Head of caudate nucleus (tissue), 42 donors: ENCODE results near the gene IFNL1.
A peak's percentile ranks its signal among the peaks of the same experiment; 100 is the strongest.
"Not testable (repeated sequence)": the region's sequence is repeated elsewhere in the genome, so short reads cannot be mapped to it uniquely, and the experiment has no call there.

Experiments used
- DNase-seq, 42 donors: peaks; one replicate each; pipeline versions ENCODE4 v3.0.0 to v3.0.0-alpha.2; 2020 to 2021; ENCODE audit warnings: mixed read lengths in 7 of 42
- intact Hi-C: fragments of 100-400 bp; cut with DNase I; formaldehyde crosslinking; loops from one replicate; pipeline ENCODE4 v1.15.0; 2022

The IFNL1 gene

DNA sequence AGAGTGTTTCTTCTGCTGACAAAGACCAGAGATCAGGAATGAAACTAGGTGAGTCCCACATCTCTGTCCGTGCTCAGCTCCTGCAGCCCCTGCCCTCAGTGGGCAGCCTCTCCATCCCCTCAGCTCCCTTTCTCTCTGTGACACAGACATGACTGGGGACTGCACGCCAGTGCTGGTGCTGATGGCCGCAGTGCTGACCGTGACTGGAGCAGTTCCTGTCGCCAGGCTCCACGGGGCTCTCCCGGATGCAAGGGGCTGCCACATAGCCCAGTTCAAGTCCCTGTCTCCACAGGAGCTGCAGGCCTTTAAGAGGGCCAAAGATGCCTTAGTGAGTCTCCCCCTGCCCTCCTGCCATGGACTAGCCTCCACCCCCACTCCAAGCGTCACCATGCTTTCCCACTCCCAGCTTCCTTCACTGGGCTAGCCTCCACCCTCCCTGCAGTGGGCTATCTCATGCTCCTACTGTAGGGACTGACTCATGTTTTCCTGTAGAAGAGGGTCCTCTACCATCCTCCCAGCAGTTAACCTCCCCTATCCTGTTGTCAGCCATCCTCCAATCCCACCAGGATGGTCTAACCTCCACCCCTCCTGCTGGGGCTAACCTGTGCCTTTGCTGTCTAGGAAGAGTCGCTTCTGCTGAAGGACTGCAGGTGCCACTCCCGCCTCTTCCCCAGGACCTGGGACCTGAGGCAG, 27.5 kb upstream of the IFNL1 start:
- intact Hi-C loops = not testable (repeated sequence)
- DNase-seq = peak in 1 of 42 donors; percentile 10

DNA sequence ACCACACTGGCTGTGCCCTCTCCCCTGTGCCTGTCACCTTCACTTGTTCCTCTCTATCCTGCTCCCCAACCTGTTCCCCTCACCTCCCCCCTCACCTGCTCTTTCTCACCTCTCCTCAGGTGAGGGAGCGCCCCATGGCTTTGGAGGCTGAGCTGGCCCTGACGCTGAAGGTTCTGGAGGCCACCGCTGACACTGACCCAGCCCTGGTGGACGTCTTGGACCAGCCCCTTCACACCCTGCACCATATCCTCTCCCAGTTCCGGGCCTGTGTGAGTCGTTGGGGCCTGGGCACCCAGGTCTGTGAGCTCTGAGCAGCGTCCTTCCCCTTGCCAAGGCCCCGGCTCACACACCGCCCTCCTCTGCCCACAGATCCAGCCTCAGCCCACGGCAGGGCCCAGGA, 26.8 kb upstream of the IFNL1 start:
- intact Hi-C loops = not testable (repeated sequence)
- peak in 1 of 42 donors; percentile 13 for DNase-seq

GRCh38 chr19:39270036-39270871, 26.0 kb upstream of the IFNL1 start:
- DNase-seq = peak in 1 of 42 donors; percentile 7
- intact Hi-C loops = no loop called here

DNA sequence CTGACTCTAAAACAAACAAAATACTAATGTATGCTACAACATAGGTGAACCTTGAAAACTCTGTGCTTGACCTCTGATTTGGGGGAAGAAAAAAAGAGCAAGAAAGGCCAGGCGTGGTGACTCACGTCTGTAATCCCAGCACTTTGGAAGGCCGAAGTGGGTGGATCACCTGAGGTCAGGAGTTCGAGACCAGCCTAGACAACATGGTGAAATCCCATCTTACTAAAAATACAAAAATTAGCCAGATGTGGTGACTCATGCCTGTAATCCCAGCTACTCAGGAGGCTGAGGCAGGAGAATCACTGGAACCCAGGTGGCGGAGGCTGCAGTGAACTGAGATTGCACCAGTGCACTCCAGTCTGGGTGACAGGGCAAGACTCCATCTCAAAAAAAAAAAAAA, 22.3 kb upstream of the IFNL1 start:
- DNase-seq = not testable (repeated sequence)

GRCh38 chr19:39275578-39275977, 20.6 kb upstream of the IFNL1 start:
- no peak for DNase-seq
- intact Hi-C loops = no loop called here

More for the DNA sequence above, 22.3 kb upstream of the IFNL1 start:
- intact Hi-C loops = not testable (repeated sequence)

DNA sequence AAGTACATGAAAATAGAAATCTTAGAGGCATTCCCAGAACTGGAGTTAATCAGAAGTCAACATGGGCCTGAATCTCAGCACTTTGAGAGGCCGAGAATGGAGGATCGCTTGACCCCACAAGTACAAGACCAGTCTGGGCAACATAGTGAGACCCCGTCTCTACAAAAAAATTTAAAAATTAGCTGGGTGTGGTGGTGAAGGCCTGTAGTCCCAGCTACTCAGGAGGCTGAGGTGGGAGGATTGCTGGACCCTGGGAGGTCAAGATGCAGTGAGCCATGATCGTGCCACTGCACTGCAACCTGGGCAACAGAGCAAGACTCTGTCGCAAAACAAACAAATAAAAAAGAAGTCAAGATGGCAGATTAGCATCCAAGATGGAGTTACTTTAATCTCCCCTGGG, 19.5 kb upstream of the IFNL1 start:
- intact Hi-C loops = no loop called here
- no peak for DNase-seq

- intact Hi-C loops = no loop called here
- no peak for DNase-seq
Measured at GRCh38 chr19:39277598-39277997, 18.6 kb upstream of the IFNL1 start.

GRCh38 chr19:39282021-39282420, 14.2 kb upstream of the IFNL1 start:
- no peak for DNase-seq
- intact Hi-C loops = no loop called here

GRCh38 chr19:39284032-39284431, 12.2 kb upstream of the IFNL1 start:
- intact Hi-C loops = no loop called here
- DNase-seq = no peak

GRCh38 chr19:39293394-39293793, 2.8 kb upstream of the IFNL1 start:
- DNase-seq = no peak
- intact Hi-C loops = no loop called here

DNA sequence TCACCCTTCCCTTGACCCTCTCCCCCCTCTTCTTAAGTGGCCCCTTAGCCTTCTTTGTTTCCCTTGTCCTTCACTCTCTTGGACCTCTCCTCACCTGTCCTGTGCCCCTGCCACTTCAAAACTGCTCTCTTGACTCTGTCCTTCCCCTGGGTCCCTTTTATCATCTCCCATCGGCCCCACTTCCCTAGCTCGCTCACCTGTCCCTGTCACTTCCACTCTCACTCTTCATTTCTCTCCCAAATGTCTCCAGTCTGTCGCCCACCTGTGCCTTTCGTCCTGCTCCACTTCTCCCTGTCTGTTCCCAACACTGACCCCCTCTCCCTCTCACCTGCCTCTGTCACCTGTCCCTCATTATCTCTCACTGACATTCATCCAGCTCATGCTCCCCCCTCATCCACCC, 699 bp downstream of the IFNL1 start:
- intact Hi-C loops = no loop called here
- no peak for DNase-seq

DNA sequence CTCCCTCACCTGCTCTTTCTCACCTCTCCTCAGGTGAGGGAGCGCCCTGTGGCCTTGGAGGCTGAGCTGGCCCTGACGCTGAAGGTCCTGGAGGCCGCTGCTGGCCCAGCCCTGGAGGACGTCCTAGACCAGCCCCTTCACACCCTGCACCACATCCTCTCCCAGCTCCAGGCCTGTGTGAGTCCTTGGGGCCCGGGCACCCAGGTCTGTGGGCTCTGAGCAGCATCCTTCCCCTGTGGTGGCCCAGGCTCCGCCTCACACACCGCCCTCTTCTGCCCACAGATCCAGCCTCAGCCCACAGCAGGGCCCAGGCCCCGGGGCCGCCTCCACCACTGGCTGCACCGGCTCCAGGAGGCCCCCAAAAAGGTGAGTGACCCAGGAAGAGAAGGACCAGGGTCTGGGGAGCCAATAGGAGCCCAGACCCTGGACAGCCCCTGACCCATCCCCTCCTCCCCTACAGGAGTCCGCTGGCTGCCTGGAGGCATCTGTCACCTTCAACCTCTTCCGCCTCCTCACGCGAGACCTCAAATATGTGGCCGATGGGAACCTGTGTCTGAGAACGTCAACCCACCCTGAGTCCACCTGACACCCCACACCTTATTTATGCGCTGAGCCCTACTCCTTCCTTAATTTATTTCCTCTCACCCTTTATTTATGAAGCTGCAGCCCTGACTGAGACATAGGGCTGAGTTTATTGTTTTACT, 1.9 kb downstream of the IFNL1 start:
- intact Hi-C loops = no loop called here
- DNase-seq = no peak

DNA sequence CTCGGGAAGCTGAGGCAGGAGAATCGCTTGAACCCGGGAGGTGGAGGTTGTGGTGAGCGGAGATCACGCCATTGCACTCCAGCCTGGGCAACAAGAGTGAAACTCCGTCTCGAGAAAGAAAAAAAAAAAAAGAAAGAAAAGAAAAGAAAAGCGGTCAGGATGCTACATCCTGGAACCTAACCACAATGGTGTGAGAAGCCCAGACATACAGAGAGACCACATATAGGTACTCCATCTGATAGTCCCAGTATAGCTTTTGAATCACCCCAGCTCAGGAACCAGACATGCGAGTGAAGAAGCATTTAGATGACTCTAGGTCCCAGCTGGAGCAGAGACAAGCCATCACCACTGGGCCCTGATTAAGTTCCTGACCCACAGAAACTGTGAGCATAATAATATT, 3.2 kb downstream of the IFNL1 start:
- DNase-seq = no peak

DNA sequence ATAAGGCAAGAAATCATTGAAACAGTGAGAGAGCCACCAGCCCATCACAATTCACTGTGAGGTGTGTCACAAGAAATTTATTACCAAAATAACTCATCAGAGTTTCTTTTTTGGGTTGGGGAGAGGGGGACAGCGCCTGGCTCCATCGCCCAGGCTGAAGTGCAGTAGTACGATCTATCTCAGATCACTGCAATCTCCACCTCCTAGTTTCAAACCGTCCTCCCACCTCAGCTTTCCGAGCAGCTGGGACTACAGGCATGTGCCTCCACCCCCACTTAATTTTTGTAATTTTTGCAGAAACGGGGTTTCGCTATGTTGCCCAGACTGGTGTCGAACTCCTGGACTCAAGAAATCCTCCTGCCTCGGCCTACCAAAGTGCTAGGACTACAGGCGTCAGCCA, 3.6 kb downstream of the IFNL1 start:
- intact Hi-C loops = no loop called here
- peak in 5 of 42 donors; percentile 17 to 52 (median 22) for DNase-seq

More for the DNA sequence above, 3.2 kb downstream of the IFNL1 start:
- intact Hi-C loops = no loop called here

- DNase-seq = peak in 1 of 42 donors; percentile 1
- intact Hi-C loops = no loop called here
Measured at GRCh38 chr19:39301021-39301420, 4.8 kb downstream of the IFNL1 start.

DNA sequence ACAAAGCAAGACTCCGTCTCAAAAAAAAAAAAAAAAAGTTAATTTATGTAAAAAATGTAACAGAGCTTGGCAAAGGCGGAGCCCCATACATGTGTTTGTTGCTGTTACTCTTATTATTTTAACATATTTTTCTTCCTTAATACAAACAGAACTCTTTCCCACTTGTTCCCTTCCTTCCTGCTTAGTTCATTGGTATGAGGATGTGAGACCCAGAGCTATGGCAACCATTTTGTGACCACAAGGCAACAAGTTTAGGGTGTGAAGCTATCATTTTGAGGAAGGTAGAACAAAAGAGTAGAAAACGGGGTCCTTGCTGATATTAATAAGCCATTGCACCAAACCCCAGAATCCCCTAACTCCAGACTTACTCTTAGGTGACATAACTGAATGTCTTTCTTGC, 5.4 kb downstream of the IFNL1 start:
- intact Hi-C loops = no loop called here
- DNase-seq = no peak

DNA sequence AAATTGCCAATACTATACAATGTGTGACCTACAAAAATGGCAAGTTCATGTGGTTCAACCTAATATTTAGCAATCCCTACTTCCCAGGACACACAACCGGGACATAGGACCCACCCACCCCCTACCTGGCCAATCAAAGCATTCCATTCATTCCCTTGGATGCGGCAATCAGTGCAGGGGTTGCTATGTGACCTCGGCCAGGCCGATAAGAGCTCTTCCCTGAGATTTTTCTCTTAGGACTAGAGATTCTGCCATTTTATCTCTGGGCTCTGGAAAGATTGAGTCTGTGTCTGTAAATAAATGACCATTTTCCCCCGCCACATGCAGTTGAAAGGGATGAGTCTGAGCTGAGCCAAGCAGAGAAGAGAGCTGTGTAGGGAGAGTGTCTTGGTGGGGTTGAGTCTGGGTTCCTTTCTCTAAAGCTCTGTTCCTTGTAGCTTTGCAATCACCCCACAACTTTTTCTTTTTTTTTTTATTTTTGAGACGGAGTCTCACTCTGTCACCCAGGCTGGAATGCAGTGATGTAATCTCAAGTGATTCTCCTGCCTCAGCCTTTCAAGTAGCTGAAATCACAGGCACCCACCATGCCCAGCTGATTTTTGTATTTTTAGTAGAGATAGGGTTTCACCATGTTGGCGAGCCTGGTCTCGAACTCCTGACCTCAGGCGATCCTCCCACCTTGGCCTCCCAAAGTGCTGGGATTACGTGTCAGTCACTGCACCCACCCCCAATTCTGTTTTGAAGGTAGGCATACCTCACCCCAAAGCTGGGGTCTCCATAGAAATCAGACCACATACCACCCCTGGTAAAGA, 7.4 kb downstream of the IFNL1 start:
- peak in 1 of 42 donors; percentile 4 for DNase-seq
- intact Hi-C loops = no loop called here

DNA sequence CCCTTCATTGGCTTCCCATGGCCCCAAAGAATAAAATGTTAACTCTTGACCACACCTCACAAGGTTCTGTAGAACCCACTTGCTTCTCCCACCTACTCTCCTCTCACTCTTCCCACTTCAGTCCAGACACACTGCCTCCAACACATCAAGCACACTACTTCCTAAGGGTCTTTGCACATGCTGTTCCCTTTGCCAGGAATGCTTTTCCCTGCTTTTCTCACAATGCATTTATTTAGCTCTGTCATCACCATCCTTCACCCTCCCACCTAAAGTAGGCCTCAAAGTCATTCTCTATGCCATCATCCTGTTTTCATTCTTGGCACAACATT, 7.9 kb downstream of the IFNL1 start:
- intact Hi-C loops = no loop called here
- no peak for DNase-seq
